HepG2 (cell line): ENCODE measurements around the gene SPINK9. TPM values are rescaled to one million over a fixed set of nuclear protein-coding genes. Genes with fewer than 3 reads are reported as not detected.
A peak's percentile ranks its signal among the peaks of the same experiment; 100 is the strongest.

ENCODE experiments used
- ATAC-seq: fragments of 200-7000 bp; cut with Tn5 transposase; 3 replicates; pipeline ENCODE4 v1.9.1; 2020; ENCODE audit warnings: mild to moderate bottlenecking, moderate library complexity
- BruUV-seq: library from RNA; stranded (reverse); fragments of 400-500 nt; replicated peaks from 2 replicates; lab custom pipeline; 2021; lab: Mats Ljungman, UMichigan
- CTCF ChIA-PET: fragments of 300-600 bp; formaldehyde crosslinking; extraction: SDS; loops from one replicate; lab custom pipeline; 2021; ENCODE audit warnings: low total read pairs, inconsistent platforms, low intra/inter-chr PET ratio; lab: Yijun Ruan, JAX
- POLR2A ChIA-PET: fragments of 350-600 bp; sonication (Branson Sonifier 250); formaldehyde crosslinking; loops from one replicate; lab custom pipeline; 2020; ENCODE audit warnings: antibody characterized with exemption, inconsistent platforms; lab: Yijun Ruan, JAX
- DNase-seq: peaks from one replicate; pipeline ENCODE4 v3.0.0-alpha.2; 2015; ENCODE audit warnings: low spot score
- FAIRE-seq: peaks from 3 replicates; lab custom pipeline; 2011; peaks lifted over from hg19 to GRCh38; lab: Jason Lieb, UNC
- H2AFZ ChIP-seq: one replicate; pipeline ENCODE4 v1.6.1; 2011; ENCODE audit warnings: low read length, inconsistent platforms
- H3K27ac ChIP-seq: fragments of 300-600 bp; 3 replicates; pipeline ENCODE4 v1.8.0; 2011; ENCODE audit warnings: mixed run types, mild to moderate bottlenecking, mixed read lengths, low read length, inconsistent platforms; ENCODE audit not compliant: insufficient read depth; ENCODE audit errors: extremely low read length
- H3K27me3 ChIP-seq, 2 experiments: fragments of 200-600 bp in 1 of 2; 2 replicates in 1 of 2; 3 replicates in 1 of 2; pipeline versions ENCODE4 v1.6.0 to v1.8.0; 2011; ENCODE audit warnings: low read length in 2 of 2, mild to moderate bottlenecking in 2 of 2, moderate library complexity in 2 of 2, inconsistent platforms in 1 of 2; ENCODE audit not compliant: insufficient read depth in 2 of 2, control insufficient read depth in 1 of 2
- H3K36me3 ChIP-seq, 2 experiments: fragments of 200-600 bp in 1 of 2; replicated peaks in 1 of 2; 2 replicates in 1 of 2; 3 replicates in 1 of 2; pipeline versions ENCODE4 v1.5.1 to v1.8.0; 2011; ENCODE audit warnings: low read length in 2 of 2, inconsistent platforms in 1 of 2; ENCODE audit not compliant: insufficient read depth in 2 of 2, control insufficient read depth in 1 of 2
- H3K4me1 ChIP-seq: 2 replicates; pipeline ENCODE4 v1.5.1; 2012; ENCODE audit warnings: low read length, inconsistent platforms; ENCODE audit not compliant: insufficient read depth
- H3K4me2 ChIP-seq: 2 replicates; pipeline ENCODE4 v1.6.0; 2011; ENCODE audit warnings: low read depth, low read length, inconsistent platforms
- H3K4me3 ChIP-seq, 3 experiments: fragments of 200-600 bp in 1 of 3; sonication (generic), shearing (Covaris generic) in 1 of 3; replicated peaks in 1 of 3; 2 replicates each; pipeline ENCODE4 v1.5.1; 2011 to 2016; ENCODE audit warnings: low read length in 3 of 3, inconsistent platforms in 2 of 3, low read depth in 2 of 3, mild to moderate bottlenecking in 2 of 3, control low read depth in 1 of 3, mixed read lengths in 1 of 3; ENCODE audit not compliant: insufficient read depth in 1 of 3
- H3K79me2 ChIP-seq: one replicate; pipeline ENCODE4 v1.6.1; 2011; ENCODE audit warnings: low read length, inconsistent platforms; ENCODE audit not compliant: insufficient read depth
- H3K9ac ChIP-seq: 2 replicates; pipeline ENCODE4 v1.6.0; 2011; ENCODE audit warnings: mild to moderate bottlenecking, low read depth, low read length, inconsistent platforms; ENCODE audit not compliant: insufficient read depth
- H3K9me3 ChIP-seq: 2 replicates; pipeline ENCODE4 v1.5.1; 2012; ENCODE audit warnings: mild to moderate bottlenecking, low read length
- H4K20me1 ChIP-seq: 2 replicates; pipeline ENCODE4 v1.6.0; 2011; ENCODE audit warnings: inconsistent platforms, mild to moderate bottlenecking, low read length, moderate library complexity; ENCODE audit not compliant: insufficient read depth
- PCBP2 ChIP-seq: fragments of 200-400 bp; formaldehyde crosslinking; optimal IDR thresholded peaks from 2 replicates; pipeline ENCODE3; 2018; ENCODE audit warnings: low read length, low read depth; ENCODE audit not compliant: poor library complexity, severe bottlenecking
- RAD21 ChIP-seq: fragments of 450-650 bp; formaldehyde crosslinking; IDR thresholded peaks from 2 replicates; pipeline ENCODE4 v1.5.0; 2020; ENCODE audit warnings: mild to moderate bottlenecking
- SMC3 ChIP-seq: IDR thresholded peaks from 2 replicates; pipeline ENCODE4 v1.6.1; 2011; ENCODE audit warnings: low read length, improper control_type of control experiment
- STAG1 ChIP-seq: sonication (generic); formaldehyde crosslinking; IDR thresholded peaks from 2 replicates; pipeline ENCODE4 v1.4.0; 2020; ENCODE audit warnings: missing genetic modification reagents
- ZNF652 ChIP-seq: IDR thresholded peaks from 2 replicates; pipeline ENCODE4 v1.6.1; 2016; ENCODE audit warnings: low read depth, borderline replicate concordance
- WGBS: methylation state at CpG from one replicate; pipeline ENCODE4 v1.1.6; 2017; ENCODE audit warnings: low lambda C conversion rate; 5-methylcytosine and 5-hydroxymethylcytosine counted together
- in situ Hi-C: cut with HindIII; loops from 2 replicates; pipeline ENCODE4 v1.10.0; 2017; ENCODE audit warnings: low pct_unique_long_range_greater_than_20kb; ENCODE audit not compliant: extremely low pct_ligation_motif_present
- intact Hi-C: fragments of 100-400 bp; cut with micrococcal nuclease; formaldehyde crosslinking; loops from one replicate; pipeline ENCODE4 v1.10.0; 2022; ENCODE audit not compliant: unreplicated experiment
- polyA plus RNA-seq, 8 experiments: library from polyadenylated mRNA; depleted of rRNA in 3 of 8; stranded (reverse) in 7 of 8; unstranded in 1 of 8; fragments of >200 nt; fragmentation: Illumina TruSeq in 4 of 8; extraction: Trizol in 4 of 8; gene quantifications; 2 replicates each; pipeline versions ENCODE4 v1.2.1 to v1.2.3, GENCODE V29; 2011 to 2016; ENCODE audit warnings: low read depth in 4 of 8, missing spikeins in 1 of 8, mixed read lengths in 1 of 8; ENCODE audit not compliant: insufficient read depth in 1 of 8
- total RNA-seq, 5 experiments: library from RNA; depleted of rRNA; stranded (reverse); fragments of >200 nt; fragmentation: Illumina TruSeq; extraction: Trizol; gene quantifications; 2 replicates each; pipeline ENCODE4 v1.2.3, GENCODE V29; 2016; ENCODE audit warnings: low read depth in 1 of 5
- TF ChIP-seq, protein P1 (sequence below): sonication (generic); formaldehyde crosslinking; IDR thresholded peaks from 2 replicates; pipeline ENCODE4 v1.5.0; 2020; ENCODE audit warnings: mild to moderate bottlenecking, missing genetic modification reagents, moderate library complexity
- TF ChIP-seq, protein P2 (sequence below): sonication (generic); formaldehyde crosslinking; IDR thresholded peaks from 2 replicates; pipeline ENCODE4 v1.5.1; 2020; ENCODE audit warnings: missing genetic modification reagents, mild to moderate bottlenecking, borderline replicate concordance

SPINK9 gene
- total and polyA plus RNA-seq, 2 of the 13 experiments (the other 11 are each of a cell fraction or from before 2014, with no cell fraction given) = not detected

DNA sequence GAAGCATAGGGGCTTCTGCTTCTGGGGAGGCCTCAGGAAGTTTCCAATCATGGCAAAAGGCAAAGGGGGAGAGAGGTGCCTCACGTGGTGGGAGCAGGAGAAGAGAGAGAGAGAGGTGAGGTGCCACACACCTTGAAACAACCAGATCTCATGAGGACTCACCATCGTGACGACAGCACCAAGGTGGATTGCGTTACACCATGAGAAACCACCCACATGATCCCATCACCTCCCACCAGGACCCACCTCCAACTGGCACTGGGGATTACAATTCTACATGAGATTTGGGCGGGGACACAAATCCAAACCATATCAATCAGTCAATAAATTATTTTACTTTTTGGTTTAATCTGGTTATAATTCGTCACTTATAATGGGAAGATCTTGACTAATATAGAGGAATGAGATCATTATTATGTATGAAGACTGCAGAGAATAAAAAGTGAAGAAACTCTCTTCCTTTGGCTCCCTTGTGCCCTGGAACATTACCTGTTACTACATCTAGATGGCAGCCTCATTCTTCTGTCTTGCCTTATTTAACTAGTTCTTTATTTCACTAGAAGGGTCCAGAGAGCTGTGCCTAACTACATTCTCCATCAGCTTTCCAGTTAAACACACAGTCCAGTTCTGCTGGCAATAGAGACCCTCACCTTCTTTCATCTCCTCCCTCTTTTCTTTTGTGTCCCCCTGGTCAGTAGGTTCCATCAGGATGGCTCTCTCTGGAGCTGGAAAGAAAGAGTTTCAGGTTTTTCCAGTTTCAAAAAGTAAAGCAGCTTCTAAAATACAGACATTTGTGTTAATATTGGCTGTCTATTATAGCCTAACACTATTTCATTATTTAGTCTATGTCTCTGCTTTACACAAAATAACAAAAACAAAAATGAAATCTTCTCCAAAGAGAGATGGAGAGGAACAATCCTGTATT is 44.8 kb upstream of the SPINK9 start:
- H3K27ac ChIP-seq = no peak overlapping the region
- in situ Hi-C loops = no loop called here
- no peaks in the 10 kb centered on the region for H4K20me1 ChIP-seq
- WGBS = 25% methylated on average over 6 of the region's 6 CpGs
- H3K27me3 ChIP-seq = no peaks in the 10 kb centered on the region
- H3K4me2 ChIP-seq = no peak overlapping the region
- no TSS peak for BruUV-seq
- no peak overlapping the region for H3K4me3 ChIP-seq
- no peaks in the 10 kb centered on the region for H3K4me1 ChIP-seq
- POLR2A ChIA-PET = no interaction called here
- TF ChIP-seq, protein P1, sequence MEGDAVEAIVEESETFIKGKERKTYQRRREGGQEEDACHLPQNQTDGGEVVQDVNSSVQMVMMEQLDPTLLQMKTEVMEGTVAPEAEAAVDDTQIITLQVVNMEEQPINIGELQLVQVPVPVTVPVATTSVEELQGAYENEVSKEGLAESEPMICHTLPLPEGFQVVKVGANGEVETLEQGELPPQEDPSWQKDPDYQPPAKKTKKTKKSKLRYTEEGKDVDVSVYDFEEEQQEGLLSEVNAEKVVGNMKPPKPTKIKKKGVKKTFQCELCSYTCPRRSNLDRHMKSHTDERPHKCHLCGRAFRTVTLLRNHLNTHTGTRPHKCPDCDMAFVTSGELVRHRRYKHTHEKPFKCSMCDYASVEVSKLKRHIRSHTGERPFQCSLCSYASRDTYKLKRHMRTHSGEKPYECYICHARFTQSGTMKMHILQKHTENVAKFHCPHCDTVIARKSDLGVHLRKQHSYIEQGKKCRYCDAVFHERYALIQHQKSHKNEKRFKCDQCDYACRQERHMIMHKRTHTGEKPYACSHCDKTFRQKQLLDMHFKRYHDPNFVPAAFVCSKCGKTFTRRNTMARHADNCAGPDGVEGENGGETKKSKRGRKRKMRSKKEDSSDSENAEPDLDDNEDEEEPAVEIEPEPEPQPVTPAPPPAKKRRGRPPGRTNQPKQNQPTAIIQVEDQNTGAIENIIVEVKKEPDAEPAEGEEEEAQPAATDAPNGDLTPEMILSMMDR (CRISPR knock-in tag) = peak; percentile 58
- no peak for TF ChIP-seq PCBP2
- peak; percentile 43; the same call in 1 of the 2 replicates for TF ChIP-seq ZNF652 (CRISPR knock-in tag)
- TF ChIP-seq SMC3 = peak; percentile 19; the same call in 1 of the 2 replicates
- TF ChIP-seq, protein P2, sequence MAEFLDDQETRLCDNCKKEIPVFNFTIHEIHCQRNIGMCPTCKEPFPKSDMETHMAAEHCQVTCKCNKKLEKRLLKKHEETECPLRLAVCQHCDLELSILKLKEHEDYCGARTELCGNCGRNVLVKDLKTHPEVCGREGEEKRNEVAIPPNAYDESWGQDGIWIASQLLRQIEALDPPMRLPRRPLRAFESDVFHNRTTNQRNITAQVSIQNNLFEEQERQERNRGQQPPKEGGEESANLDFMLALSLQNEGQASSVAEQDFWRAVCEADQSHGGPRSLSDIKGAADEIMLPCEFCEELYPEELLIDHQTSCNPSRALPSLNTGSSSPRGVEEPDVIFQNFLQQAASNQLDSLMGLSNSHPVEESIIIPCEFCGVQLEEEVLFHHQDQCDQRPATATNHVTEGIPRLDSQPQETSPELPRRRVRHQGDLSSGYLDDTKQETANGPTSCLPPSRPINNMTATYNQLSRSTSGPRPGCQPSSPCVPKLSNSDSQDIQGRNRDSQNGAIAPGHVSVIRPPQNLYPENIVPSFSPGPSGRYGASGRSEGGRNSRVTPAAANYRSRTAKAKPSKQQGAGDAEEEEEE (CRISPR knock-in tag) = no peak
- 0 out of 2 replicates have a peak, but pooled peaks have one; percentile 17 for TF ChIP-seq RAD21 (CRISPR knock-in tag)
- peak; percentile 57 for TF ChIP-seq STAG1
- TF ChIP-seq, all 625 proteins: peak for 5
- intact Hi-C loops = loop anchor here (1.0 to 2.0 kb wide), 2 partner anchors 84 to 440 kb away; no protein-coding TSS in a partner anchor
- Histone ChIP-seq H2AFZ (no peak overlapping the region), H3K36me3 (no peaks in the 10 kb centered on the region), H3K79me2 (no peaks in the 10 kb centered on the region), H3K9ac (no peak overlapping the region), H3K9me3 (no peaks in the 10 kb centered on the region)
- DNase-seq (peak; percentile 21), ATAC-seq (peak; percentile 74), FAIRE-seq (no peak)
- CTCF ChIA-PET = interaction anchor here (1.1 to 1.9 kb wide), 2 partner anchors 84 to 441 kb away, joined by 6 to 8 read pairs; no protein-coding TSS in a partner anchor
